ENCODE results near the gene SYDE2. TPM values are rescaled to one million over a fixed set of nuclear protein-coding genes. Genes with fewer than 3 reads are reported as not detected.

The SYDE2 gene
- total and polyA plus RNA-seq, 2 experiments from 2014 or later = 5.8 to 20.1 TPM

DNA sequence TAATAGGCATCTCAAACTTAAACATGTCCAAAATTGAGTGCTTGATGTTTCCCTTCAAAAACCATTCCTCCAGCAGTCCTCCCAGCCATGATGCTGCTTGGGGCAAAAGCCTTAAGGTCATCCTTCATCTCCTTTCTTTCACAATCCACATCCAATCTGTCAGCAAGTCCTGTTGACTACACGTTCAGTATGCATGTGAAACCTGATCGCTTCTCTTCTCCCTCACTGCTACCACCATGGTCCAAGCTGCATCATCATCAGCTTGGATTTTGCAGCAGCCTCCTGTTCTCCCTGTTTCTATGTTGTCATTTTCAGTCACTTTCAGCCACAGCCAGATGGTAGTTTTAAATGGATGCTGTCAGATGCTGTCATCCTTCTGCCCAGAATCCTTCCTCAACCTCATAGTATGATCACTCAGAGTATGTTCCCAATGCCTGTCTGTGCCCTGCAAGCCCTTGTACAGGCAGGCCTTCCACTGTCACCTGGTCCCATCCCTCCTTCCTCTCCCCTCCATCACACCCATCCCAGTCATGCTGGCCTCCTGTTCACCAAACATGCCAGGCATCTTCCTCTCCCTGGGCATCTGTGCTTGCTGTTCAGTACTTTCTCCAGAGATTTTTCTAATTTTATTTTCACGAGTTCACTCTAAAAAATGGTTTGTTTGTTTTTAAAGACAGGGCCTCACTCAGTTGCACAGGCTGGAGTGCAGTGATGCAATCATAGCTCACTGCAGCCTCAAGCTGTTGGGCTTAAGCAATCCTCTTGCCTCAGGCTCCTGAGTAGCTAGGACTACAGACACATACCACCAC lies 66.0 kb downstream of the SYDE2 start:
- Mint-ChIP-seq H3K4me1 (no peaks in the 10 kb centered on the region; the same call in 2 of the 3 replicates), H3K27ac (no peak overlapping the region), H3K36me3 (ENCODE audit: low read depth) (no peaks in the 10 kb centered on the region), H3K9me3 (no peaks in the 10 kb centered on the region), H3K27me3 (ENCODE audit: insufficient read depth, low read depth, poor library complexity) (peaks cover 3% of the 10 kb centered on the region), H3K4me3 (no peak overlapping the region)
- H4K20me1 ChIP-seq (replicated peaks; ENCODE audit: insufficient read depth) = no peaks in the 10 kb centered on the region
- H3K9me2 ChIP-seq (ENCODE audit: insufficient read depth) = no peaks in the 10 kb centered on the region
- H3K36me3 ChIP-seq (ENCODE audit: insufficient read depth) = no peaks in the 10 kb centered on the region
- H3K79me2 ChIP-seq (replicated peaks; ENCODE audit: insufficient read depth) = no peaks in the 10 kb centered on the region
- H2AFZ ChIP-seq = peak overlapping the region; percentile 56; the same call in 1 of the 2 replicates
- H3K4me3 ChIP-seq = no peak overlapping the region
- ATAC-seq = no peak
- H3K27me3 ChIP-seq (ENCODE audit: insufficient read depth) = no peaks in the 10 kb centered on the region
- no peaks in the 10 kb centered on the region for H3F3A ChIP-seq (replicated peaks; ENCODE audit: low read depth)
- no peak overlapping the region for H3K27ac ChIP-seq (ENCODE audit: low read depth)
- TF ChIP-seq STAT1 (IDR thresholded peaks at IDR 0.05; ENCODE audit: unreplicated experiment) (no peak), EZH2 (IDR thresholded peaks at IDR 0.05; ENCODE audit: low read depth, unreplicated experiment) (no peak), EZH2phosphoT487 (IDR thresholded peaks at IDR 0.05; ENCODE audit: unreplicated experiment) (no peak), POLR2AphosphoS5 (IDR thresholded peaks at IDR 0.05; ENCODE audit: low read depth) (no peak)
- TF ChIP-seq, protein P1, sequence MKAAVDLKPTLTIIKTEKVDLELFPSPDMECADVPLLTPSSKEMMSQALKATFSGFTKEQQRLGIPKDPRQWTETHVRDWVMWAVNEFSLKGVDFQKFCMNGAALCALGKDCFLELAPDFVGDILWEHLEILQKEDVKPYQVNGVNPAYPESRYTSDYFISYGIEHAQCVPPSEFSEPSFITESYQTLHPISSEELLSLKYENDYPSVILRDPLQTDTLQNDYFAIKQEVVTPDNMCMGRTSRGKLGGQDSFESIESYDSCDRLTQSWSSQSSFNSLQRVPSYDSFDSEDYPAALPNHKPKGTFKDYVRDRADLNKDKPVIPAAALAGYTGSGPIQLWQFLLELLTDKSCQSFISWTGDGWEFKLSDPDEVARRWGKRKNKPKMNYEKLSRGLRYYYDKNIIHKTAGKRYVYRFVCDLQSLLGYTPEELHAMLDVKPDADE (IDR thresholded peaks at IDR 0.05) = no peak
- peaks cover 11% of the 10 kb centered on the region for H3K4me1 ChIP-seq (ENCODE audit: insufficient read depth)
- DNase-seq (ENCODE audit: low spot score) = no peak
- no peak overlapping the region for H3K4me2 ChIP-seq

GRCh38 chr1:85133565-85134159 lies 67.2 kb downstream of the SYDE2 start:
- Histone ChIP-seq H3K9me2 (ENCODE audit: insufficient read depth) (no peaks in the 10 kb centered on the region), H3K36me3 (ENCODE audit: insufficient read depth) (no peaks in the 10 kb centered on the region), H3F3A (replicated peaks; ENCODE audit: low read depth) (no peaks in the 10 kb centered on the region), H3K27me3 (ENCODE audit: insufficient read depth) (no peaks in the 10 kb centered on the region), H3K4me3 (no peak overlapping the region), H2AFZ (peak overlapping the region; percentile 56; the same call in 1 of the 2 replicates), H3K27ac (ENCODE audit: low read depth) (no peak overlapping the region), H3K4me1 (ENCODE audit: insufficient read depth) (peaks cover 11% of the 10 kb centered on the region), H3K79me2 (replicated peaks; ENCODE audit: insufficient read depth) (no peaks in the 10 kb centered on the region), H3K4me2 (no peak overlapping the region), H4K20me1 (replicated peaks; ENCODE audit: insufficient read depth) (no peaks in the 10 kb centered on the region)
- Mint-ChIP-seq H3K4me1 (no peaks in the 10 kb centered on the region; the same call in 2 of the 3 replicates), H3K36me3 (ENCODE audit: low read depth) (no peaks in the 10 kb centered on the region), H3K27ac (no peak overlapping the region), H3K9me3 (no peaks in the 10 kb centered on the region), H3K4me3 (no peak overlapping the region), H3K27me3 (ENCODE audit: insufficient read depth, low read depth, poor library complexity) (no peaks in the 10 kb centered on the region)
- DNase-seq (ENCODE audit: low spot score) (peak; percentile 18), ATAC-seq (peak; percentile 28)
- TF ChIP-seq, protein P1 (IDR thresholded peaks at IDR 0.05) = no peak
- TF ChIP-seq NANOG (IDR thresholded peaks at IDR 0.05; ENCODE audit: borderline replicate concordance) (no peak), ZNF331 (CRISPR knock-in tag; IDR thresholded peaks at IDR 0.05; ENCODE audit: low read depth) (no peak), ZNF462 (CRISPR knock-in tag; IDR thresholded peaks at IDR 0.05) (no peak), JUNB (IDR thresholded peaks at IDR 0.05; ENCODE audit: unreplicated experiment) (no peak), EZH2phosphoT487 (IDR thresholded peaks at IDR 0.05; ENCODE audit: unreplicated experiment) (no peak), POLR2AphosphoS5 (IDR thresholded peaks at IDR 0.05; ENCODE audit: low read depth) (no peak), EZH2 (IDR thresholded peaks at IDR 0.05; ENCODE audit: low read depth, unreplicated experiment) (no peak)

Data from GM23338 (cell line).